Left lung (tissue), 14 donors: ENCODE results near the gene SHISA3. TPM values are rescaled to one million over a fixed set of nuclear protein-coding genes. Genes with fewer than 3 reads are reported as not detected.

Source experiments
- ATAC-seq: fragments of 200-7000 bp; cut with Tn5 transposase; one replicate; pipeline ENCODE4 v1.9.1; 2020; ENCODE audit warnings: moderate library complexity
- DNase-seq, 4 donors: peaks; one replicate each; pipeline ENCODE4 v3.0.0-alpha.2; 2013 to 2020
- H3K27ac ChIP-seq, 2 donors: fragments of 200-600 bp; sonication (generic) in 1 of 2; one replicate each; pipeline versions ENCODE4 v1.5.0 to v1.8.0; 2020 to 2021
- H3K27me3 ChIP-seq, 2 donors: fragments of 200-600 bp; sonication (generic) in 1 of 2; one replicate each; pipeline versions ENCODE4 v1.5.0 to v1.8.0; 2020 to 2021
- H3K36me3 ChIP-seq, 2 donors: fragments of 200-600 bp; sonication (generic) in 1 of 2; one replicate each; pipeline versions ENCODE4 v1.5.0 to v1.8.0; 2020 to 2021
- H3K4me1 ChIP-seq, 2 donors: fragments of 200-600 bp; one replicate each; pipeline ENCODE4 v1.8.0; 2021
- H3K4me3 ChIP-seq, 2 donors: fragments of 200-600 bp; sonication (generic) in 1 of 2; one replicate each; pipeline versions ENCODE4 v1.5.0 to v1.8.0; 2020 to 2021; ENCODE audit warnings: mild to moderate bottlenecking in 1 of 2
- H3K9me3 ChIP-seq, 2 donors: fragments of 200-600 bp; sonication (generic) in 1 of 2; one replicate each; pipeline versions ENCODE4 v1.5.0 to v1.8.0; 2020 to 2021
- CTCF ChIP-seq, 2 donors: fragments of 200-600 bp; sonication (generic) in 1 of 2; IDR thresholded peaks; one replicate each; pipeline versions ENCODE4 v1.5.0 to v1.8.0; 2021; ENCODE audit warnings: antibody characterized with exemption in 2 of 2
- intact Hi-C, 2 donors: fragments of 100-400 bp; cut with DNase I; formaldehyde crosslinking; loops; one replicate each; pipeline versions ENCODE4 v1.11.2 to v1.14.2; 2022
- long read RNA-seq, 12 donors: library from polyadenylated mRNA in 2 of 12; unstranded in 2 of 12; transcript quantifications; one replicate each; pipeline ENCODE4 v2.0.0 and lab custom pipeline, GENCODE V29; 2019 to 2026
- polyA plus RNA-seq, 6 donors: library from polyadenylated mRNA; unstranded; fragments of 120-200 nt; gene quantifications; one replicate each; pipeline ENCODE4 v1.2.1, GENCODE V29; 2013; ENCODE audit not compliant: insufficient read length in 6 of 6
- total RNA-seq, 2 donors: library from RNA; stranded (reverse); fragmentation: NEBNext Ultra II Directional; extraction: Animal tissue kit (Norgen Biotek cat#: 25700); gene quantifications; one replicate each; pipeline ENCODE4 v1.2.1, GENCODE V29; 2021
- donor health status: DM: no; HTN: yes; CAD: no.
- donor health status: DM: no; HTN: no; CAD: no.

The SHISA3 gene
- total RNA-seq, result 1 to 10 TPM; 1.9 to 2.9 TPM
- 10 to 100 TPM; 26.6 to 42.3 (median 35.7) TPM for polyA plus RNA-seq
- long read RNA-seq, donor 1, transcript SHISA3-201 (2 exons, 1,971 nt), result major isoform, 35 of 35 reads
- long read RNA-seq, donor 1, partial matches to known transcripts, result 0 of 35 reads
- long read RNA-seq, donor 1, other reads (novel, unspliced or antisense), result 0 of 35 reads
- long read RNA-seq, donor 2, transcript SHISA3-201 (2 exons, 1,971 nt), result major isoform, 43 of 43 reads
- long read RNA-seq, donor 2, partial matches to known transcripts, result 0 of 43 reads
- long read RNA-seq, donor 2, other reads (novel, unspliced or antisense), result 0 of 43 reads
- long read RNA-seq, donor 3, transcript SHISA3-201 (2 exons, 1,971 nt), result major isoform, 20 of 20 reads
- long read RNA-seq, donor 3, partial matches to known transcripts, result 0 of 20 reads
- long read RNA-seq, donor 3, other reads (novel, unspliced or antisense), result 0 of 20 reads
- long read RNA-seq, donor 4, result 0 reads
- long read RNA-seq, donor 5, transcript SHISA3-201 (2 exons, 1,971 nt), result major isoform, 27 of 34 reads
- long read RNA-seq, donor 5, partial matches to known transcripts, result 7 of 34 reads
- long read RNA-seq, donor 5, other reads (novel, unspliced or antisense), result 0 of 34 reads
- long read RNA-seq, donor 6, transcript SHISA3-201 (2 exons, 1,971 nt), result major isoform, 29 of 43 reads
- long read RNA-seq, donor 6, partial matches to known transcripts, result 14 of 43 reads
- long read RNA-seq, donor 6, other reads (novel, unspliced or antisense), result 0 of 43 reads
- long read RNA-seq, donor 7, transcript SHISA3-201 (2 exons, 1,971 nt), result major isoform, 15 of 15 reads
- long read RNA-seq, donor 7, partial matches to known transcripts, result 0 of 15 reads
- long read RNA-seq, donor 7, other reads (novel, unspliced or antisense), result 0 of 15 reads
- long read RNA-seq, donor 8, transcript SHISA3-201 (2 exons, 1,971 nt), result major isoform, 15 of 15 reads
- long read RNA-seq, donor 8, partial matches to known transcripts, result 0 of 15 reads
- long read RNA-seq, donor 8, other reads (novel, unspliced or antisense), result 0 of 15 reads
- long read RNA-seq, donor 9, result 0 reads
- long read RNA-seq, donor 10, result 0 reads
- long read RNA-seq, donor 11, partial matches to known transcripts, result 0 of 3 reads
- long read RNA-seq, donor 11, other reads (novel, unspliced or antisense), result 0 of 3 reads
- long read RNA-seq, donor 12, transcript SHISA3-201 (2 exons, 1,971 nt), result major isoform, 25 of 25 reads
- long read RNA-seq, donor 12, partial matches to known transcripts, result 0 of 25 reads
- long read RNA-seq, donor 12, other reads (novel, unspliced or antisense), result 0 of 25 reads

- Histone ChIP-seq H3K4me1 (peaks cover 11 to 28% of the 10 kb centered on the region in 2 donors), H3K9me3 (no peaks in the 10 kb centered on the region), H3K4me3 (peak within 1 kb of the TSS; percentile 41 to 45), H3K27ac (no peak within 1 kb of the TSS), H3K27me3 (peaks cover 63 to 82% of the 10 kb centered on the region in 2 donors), H3K36me3 (no peaks in the 10 kb centered on the region)
- ATAC-seq, result peak; percentile 50
- no peak for TF ChIP-seq CTCF (IDR thresholded peaks at IDR 0.05)
- intact Hi-C loops, result no loop called here
- peak in 3 of 4 donors; percentile 59 to 76 (median 67) for DNase-seq
Measured at GRCh38 chr4:42396752-42397634, at the start of gene SHISA3. SHISA3 (plus strand) TSS chr4:42397488; CDS start chr4:42398057, 569 bp downstream.

GRCh38 chr4:42348247-42348646 is 49.0 kb upstream of the SHISA3 start:
- Histone ChIP-seq H3K4me3 (no peak overlapping the region), H3K36me3 (no peaks in the 10 kb centered on the region), H3K9me3 (no peaks in the 10 kb centered on the region), H3K27me3 (no peaks in the 10 kb centered on the region), H3K4me1 (no peaks in the 10 kb centered on the region), H3K27ac (no peak overlapping the region)
- ATAC-seq (no peak), DNase-seq (no peak)
- no peak for TF ChIP-seq CTCF (IDR thresholded peaks at IDR 0.05)
- intact Hi-C loops, result no loop called here

GRCh38 chr4:42348692-42349091 is 48.6 kb upstream of the SHISA3 start:
- H3K9me3 ChIP-seq, result no peaks in the 10 kb centered on the region

More at GRCh38 chr4:42348692-42349091, 48.6 kb upstream of the SHISA3 start:
- Histone ChIP-seq H3K4me3 (no peak overlapping the region), H3K36me3 (no peaks in the 10 kb centered on the region), H3K4me1 (no peaks in the 10 kb centered on the region), H3K27ac (no peak overlapping the region), H3K27me3 (no peaks in the 10 kb centered on the region)
- no peak for TF ChIP-seq CTCF (IDR thresholded peaks at IDR 0.05)
- no peak for ATAC-seq
- DNase-seq, result no peak
- intact Hi-C loops, result no loop called here
